HEK293 (cell line): ENCODE data around the gene RNF182.
"Not testable (repeated sequence)": the region's sequence is repeated elsewhere in the genome, so short reads cannot be mapped to it uniquely, and the experiment has no call there.

ENCODE experiments used
- CTCF ChIA-PET: fragments of 350-600 bp; formaldehyde crosslinking; extraction: SDS; loops from one replicate; lab custom pipeline; 2021; ENCODE audit warnings: antibody characterized with exemption; lab: Yijun Ruan, JAX
- POLR2A ChIA-PET: fragments of 300-600 bp; formaldehyde crosslinking; extraction: SDS; loops from one replicate; lab custom pipeline; 2020; ENCODE audit warnings: antibody characterized with exemption, inconsistent platforms; lab: Yijun Ruan, JAX
- H3K27ac ChIP-seq: fragments of 200-500 bp; sonication (Bioruptor generic); 2 replicates; pipeline ENCODE4 v1.5.1; 2014; ENCODE audit warnings: low read depth, low read length, control low read depth, inconsistent platforms; ENCODE audit errors: extremely low read depth
- H3K36me3 ChIP-seq, 2 experiments: fragments of 200-500 bp in 1 of 2; sonication (Bioruptor generic) in 1 of 2; 1 replicate in 1 of 2; 2 replicates in 1 of 2; pipeline ENCODE4 v1.5.1; 2014 to 2017; ENCODE audit warnings: inconsistent platforms in 2 of 2, low read length in 2 of 2; ENCODE audit not compliant: control insufficient read depth in 2 of 2, insufficient read depth in 1 of 2
- H3K4me1 ChIP-seq: fragments of 200-500 bp; sonication (Bioruptor generic); 2 replicates; pipeline ENCODE4 v1.5.1; 2014; ENCODE audit warnings: mild to moderate bottlenecking, low read length, inconsistent platforms; ENCODE audit not compliant: control insufficient read depth, insufficient read depth
- H3K4me3 ChIP-seq: 2 replicates; pipeline ENCODE4 v1.5.1; 2011; ENCODE audit warnings: low read depth, mild to moderate bottlenecking, control low read depth, low read length, moderate library complexity
- H3K9me3 ChIP-seq: fragments of 200-500 bp; sonication (Bioruptor generic); 2 replicates; pipeline ENCODE4 v1.5.1; 2014; ENCODE audit warnings: low read depth, low read length, inconsistent platforms; ENCODE audit not compliant: control insufficient read depth, insufficient read depth
- GLIS2 ChIP-seq: fragments of 450-650 bp; formaldehyde crosslinking; IDR thresholded peaks from 2 replicates; pipeline ENCODE4 v1.5.1; 2016; ENCODE audit warnings: missing biosample characterization, missing genetic modification characterization
- KLF16 ChIP-seq: fragments of 450-650 bp; formaldehyde crosslinking; IDR thresholded peaks from 2 replicates; pipeline ENCODE4 v1.5.1; 2017; ENCODE audit warnings: missing biosample characterization, missing genetic modification characterization
- KLF9 ChIP-seq: fragments of 450-650 bp; formaldehyde crosslinking; IDR thresholded peaks from 2 replicates; pipeline ENCODE4 v1.5.1; 2016; ENCODE audit warnings: missing biosample characterization, missing genetic modification characterization, low read depth
- OVOL3 ChIP-seq: fragments of 450-650 bp; formaldehyde crosslinking; IDR thresholded peaks from 2 replicates; pipeline ENCODE4 v1.5.1; 2016; ENCODE audit warnings: missing biosample characterization, missing genetic modification characterization
- PRDM1 ChIP-seq: fragments of 450-650 bp; formaldehyde crosslinking; IDR thresholded peaks from 2 replicates; pipeline ENCODE4; 2016; ENCODE audit warnings: missing biosample characterization, missing genetic modification characterization
- ZBTB17 ChIP-seq: fragments of 450-650 bp; formaldehyde crosslinking; IDR thresholded peaks from 2 replicates; pipeline ENCODE4 v1.5.1; 2016; ENCODE audit warnings: missing biosample characterization, missing genetic modification characterization
- ZFHX2 ChIP-seq: fragments of 450-650 bp; formaldehyde crosslinking; conservative IDR thresholded peaks from 2 replicates; pipeline ENCODE4 v1.5.1; 2016; ENCODE audit warnings: missing biosample characterization, missing genetic modification characterization
- ZNF114 ChIP-seq: fragments of 450-650 bp; formaldehyde crosslinking; IDR thresholded peaks from 2 replicates; pipeline ENCODE4 v1.5.0; 2017; ENCODE audit warnings: missing biosample characterization, missing genetic modification characterization
- ZNF174 ChIP-seq: fragments of 450-650 bp; formaldehyde crosslinking; IDR thresholded peaks from 2 replicates; pipeline ENCODE4 v1.5.0; 2017; ENCODE audit warnings: missing biosample characterization, mild to moderate bottlenecking, missing genetic modification characterization
- ZNF221 ChIP-seq: fragments of 450-650 bp; formaldehyde crosslinking; IDR thresholded peaks from 2 replicates; pipeline ENCODE4 v1.5.1; 2017; ENCODE audit warnings: missing biosample characterization, missing genetic modification characterization, borderline replicate concordance
- ZNF302 ChIP-seq: fragments of 450-650 bp; formaldehyde crosslinking; IDR thresholded peaks from 2 replicates; pipeline ENCODE4 v1.5.1; 2016; ENCODE audit warnings: missing biosample characterization, missing genetic modification characterization, low read depth
- ZNF335 ChIP-seq: fragments of 450-650 bp; formaldehyde crosslinking; conservative IDR thresholded peaks from 2 replicates; pipeline ENCODE4 v1.5.1; 2016; ENCODE audit warnings: missing biosample characterization, missing genetic modification characterization
- ZNF350 ChIP-seq: fragments of 450-650 bp; formaldehyde crosslinking; IDR thresholded peaks from 2 replicates; pipeline ENCODE4 v1.5.0; 2017; ENCODE audit warnings: missing biosample characterization, mild to moderate bottlenecking, missing genetic modification characterization
- ZNF354C ChIP-seq: fragments of 450-650 bp; formaldehyde crosslinking; IDR thresholded peaks from 2 replicates; pipeline ENCODE4 v1.5.1; 2016; ENCODE audit warnings: missing biosample characterization, missing genetic modification characterization, low read depth, borderline replicate concordance
- ZNF473 ChIP-seq: fragments of 450-650 bp; formaldehyde crosslinking; IDR thresholded peaks from 2 replicates; pipeline ENCODE4 v1.5.1; 2017; ENCODE audit warnings: missing biosample characterization, missing genetic modification characterization
- ZNF560 ChIP-seq: fragments of 450-650 bp; formaldehyde crosslinking; IDR thresholded peaks from 2 replicates; pipeline ENCODE4 v1.5.1; 2017; ENCODE audit warnings: missing biosample characterization, missing genetic modification characterization, borderline replicate concordance
- ZNF561 ChIP-seq: fragments of 450-650 bp; IDR thresholded peaks from 2 replicates; pipeline ENCODE4 v1.5.1; 2018; ENCODE audit warnings: missing biosample characterization, missing genetic modification characterization, borderline replicate concordance
- ZNF629 ChIP-seq: fragments of 450-650 bp; formaldehyde crosslinking; IDR thresholded peaks from 2 replicates; pipeline ENCODE4 v1.5.1; 2017; ENCODE audit warnings: missing biosample characterization, missing genetic modification characterization
- ZSCAN30 ChIP-seq: fragments of 450-650 bp; IDR thresholded peaks from 2 replicates; pipeline ENCODE4 v1.5.1; 2018; ENCODE audit warnings: missing biosample characterization, mild to moderate bottlenecking, missing genetic modification characterization, moderate library complexity
- TF ChIP-seq, protein P1 (sequence below): fragments of 450-650 bp; formaldehyde crosslinking; IDR thresholded peaks from 2 replicates; pipeline ENCODE4 v1.5.1; 2016; ENCODE audit warnings: missing biosample characterization, missing genetic modification characterization

RNF182 gene

DNA sequence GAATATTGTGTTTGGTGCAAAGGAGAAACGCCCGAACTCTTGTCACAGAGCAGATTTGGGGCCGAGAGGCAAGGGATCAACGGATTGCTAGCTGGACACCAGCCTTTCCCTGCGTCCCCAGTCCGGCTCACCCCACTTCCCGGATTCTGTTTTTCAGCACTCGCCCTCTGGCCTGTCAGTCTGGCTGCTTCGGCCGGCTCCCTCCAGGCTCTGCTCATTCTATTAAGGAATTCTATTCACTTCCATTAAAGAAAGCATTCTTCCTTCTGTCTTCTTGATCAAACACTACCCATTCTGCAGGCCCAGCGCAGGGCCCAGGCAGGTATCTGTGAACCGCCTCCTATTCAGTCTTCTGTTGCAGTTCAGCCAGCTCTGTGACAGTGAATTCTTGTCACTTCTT lies 91.7 kb downstream of the RNF182 start:
- ChIA-PET POLR2A (no interaction called here), CTCF (no interaction called here)
- Histone ChIP-seq H3K9me3 (no peaks in the 10 kb centered on the region), H3K4me1 (no peaks in the 10 kb centered on the region), H3K36me3 (no peaks in the 10 kb centered on the region), H3K27ac (no peak overlapping the region), H3K4me3 (no peak overlapping the region)
- TF ChIP-seq ZNF629 (tag by site-specific recombination) = no peak
- no peak for TF ChIP-seq KLF9 (tag by site-specific recombination)
- TF ChIP-seq GLIS2 (tag by site-specific recombination) = no peak
- TF ChIP-seq PRDM1 (tag by site-specific recombination) = no peak
- no peak for TF ChIP-seq ZNF561 (tag by site-specific recombination)
- no peak for TF ChIP-seq ZNF473 (tag by site-specific recombination)
- no peak for TF ChIP-seq ZSCAN30
- TF ChIP-seq ZNF354C (tag by site-specific recombination) = no peak
- no peak for TF ChIP-seq ZNF114 (tag by site-specific recombination)
- TF ChIP-seq OVOL3 (tag by site-specific recombination) = no peak
- no peak for TF ChIP-seq ZFHX2 (tag by site-specific recombination)
- TF ChIP-seq ZNF560 = no peak
- TF ChIP-seq ZNF350 = no peak
- no peak for TF ChIP-seq ZBTB17 (tag by site-specific recombination)
- no peak for TF ChIP-seq ZNF221 (tag by site-specific recombination)
- TF ChIP-seq, protein P1, sequence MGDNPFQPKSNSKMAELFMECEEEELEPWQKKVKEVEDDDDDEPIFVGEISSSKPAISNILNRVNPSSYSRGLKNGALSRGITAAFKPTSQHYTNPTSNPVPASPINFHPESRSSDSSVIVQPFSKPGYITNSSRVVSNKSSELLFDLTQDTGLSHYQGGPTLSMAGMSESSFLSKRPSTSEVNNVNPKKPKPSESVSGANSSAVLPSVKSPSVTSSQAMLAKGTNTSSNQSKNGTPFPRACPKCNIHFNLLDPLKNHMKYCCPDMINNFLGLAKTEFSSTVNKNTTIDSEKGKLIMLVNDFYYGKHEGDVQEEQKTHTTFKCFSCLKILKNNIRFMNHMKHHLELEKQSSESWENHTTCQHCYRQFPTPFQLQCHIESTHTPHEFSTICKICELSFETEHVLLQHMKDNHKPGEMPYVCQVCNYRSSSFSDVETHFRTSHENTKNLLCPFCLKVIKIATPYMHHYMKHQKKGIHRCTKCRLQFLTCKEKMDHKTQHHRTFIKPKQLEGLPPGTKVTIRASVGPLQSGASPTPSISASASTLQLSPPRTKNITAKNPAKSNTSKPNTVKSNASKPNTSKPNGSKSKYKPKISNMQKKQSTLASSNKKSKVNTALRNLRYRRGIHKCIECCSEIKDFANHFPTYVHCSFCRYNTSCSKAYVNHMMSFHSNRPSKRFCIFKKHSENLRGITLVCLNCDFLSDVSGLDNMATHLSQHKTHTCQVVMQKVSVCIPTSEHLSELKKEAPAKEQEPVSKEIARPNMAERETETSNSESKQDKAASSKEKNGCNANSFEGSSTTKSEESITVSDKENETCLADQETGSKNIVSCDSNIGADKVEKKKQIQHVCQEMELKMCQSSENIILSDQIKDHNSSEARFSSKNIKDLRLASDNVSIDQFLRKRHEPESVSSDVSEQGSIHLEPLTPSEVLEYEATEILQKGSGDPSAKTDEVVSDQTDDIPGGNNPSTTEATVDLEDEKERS (tag by site-specific recombination) = no peak

DNA sequence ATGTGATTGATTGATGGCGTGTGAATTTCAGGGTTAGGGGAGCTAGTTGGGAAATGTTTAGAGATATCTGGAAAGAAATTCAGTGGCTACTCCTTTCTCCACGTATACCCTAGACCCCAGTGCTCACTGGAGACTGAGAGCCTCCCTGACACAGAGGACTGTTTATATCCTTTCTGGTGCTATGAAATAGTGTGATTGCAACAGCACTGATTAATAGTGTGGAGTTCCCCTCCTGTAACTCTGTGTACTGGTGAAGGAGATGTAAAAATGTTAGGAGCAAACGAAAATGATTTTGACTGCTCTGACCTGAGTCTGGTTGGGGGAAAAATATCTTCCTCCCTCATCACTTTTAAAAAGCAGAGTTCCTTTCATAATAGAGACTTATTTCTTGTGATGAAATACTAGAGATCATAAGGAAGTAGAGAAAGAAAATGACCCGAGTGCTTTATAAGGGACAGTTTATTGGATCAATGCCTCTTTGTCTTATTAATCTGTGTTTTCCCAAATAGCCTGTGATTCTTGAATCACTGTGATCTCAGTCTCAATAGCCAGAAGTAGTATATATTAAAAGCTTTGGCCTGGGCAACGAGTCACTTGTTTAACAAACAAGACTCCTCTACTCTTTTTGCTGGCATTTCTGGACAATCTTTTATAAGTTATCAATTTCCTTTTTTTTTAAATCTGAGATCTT lies 92.3 kb downstream of the RNF182 start:
- ChIA-PET POLR2A (no interaction called here), CTCF (no interaction called here)
- no peak overlapping the region for H3K4me3 ChIP-seq
- H3K9me3 ChIP-seq = no peaks in the 10 kb centered on the region
- no peak for TF ChIP-seq ZNF335
- no peak overlapping the region for H3K27ac ChIP-seq
- H3K36me3 ChIP-seq = no peaks in the 10 kb centered on the region
- no peaks in the 10 kb centered on the region for H3K4me1 ChIP-seq

DNA sequence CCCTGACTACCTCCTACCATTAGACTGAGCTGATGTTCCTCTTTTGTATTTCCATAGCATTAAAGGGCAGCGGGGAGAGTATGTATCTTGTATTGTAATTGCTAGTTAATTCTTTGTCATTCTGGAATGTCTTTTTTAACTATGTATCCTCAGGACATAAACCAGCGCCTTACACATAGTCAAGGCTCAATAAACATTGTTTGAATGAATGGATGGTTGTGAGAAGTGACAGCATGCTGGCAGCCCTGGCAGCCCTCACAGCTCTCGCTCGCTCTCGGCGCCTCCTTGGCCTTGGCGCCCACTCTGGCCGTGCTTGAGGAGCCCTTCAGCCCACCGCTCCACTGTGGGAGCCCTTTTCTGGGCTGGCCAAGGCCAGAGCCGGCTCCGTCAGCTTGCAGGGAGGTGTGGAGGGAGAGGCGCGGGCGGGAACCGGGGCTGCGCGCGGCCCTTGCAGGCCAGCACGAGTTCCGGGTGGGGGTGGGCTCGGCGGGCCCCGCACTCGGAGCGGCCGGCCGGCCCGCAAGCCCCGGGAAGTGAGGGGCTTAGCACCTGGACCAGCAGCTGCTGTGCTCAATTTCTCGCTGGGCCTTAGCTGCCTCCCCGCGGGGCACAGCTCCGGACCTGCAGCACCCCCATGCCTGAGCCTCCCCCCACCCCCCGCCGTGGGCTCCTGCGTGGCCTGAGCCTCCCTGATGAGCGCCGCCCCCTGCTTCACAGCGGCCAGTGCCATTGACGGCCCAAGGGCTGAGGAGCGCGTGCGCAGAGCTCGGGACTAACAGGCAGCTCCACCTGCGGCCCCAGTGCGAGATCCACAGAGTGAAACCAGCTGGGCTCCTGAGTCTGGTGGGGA lies 93.1 kb downstream of the RNF182 start:
- Histone ChIP-seq H3K27ac (no peak overlapping the region), H3K4me3 (no peak overlapping the region), H3K9me3 (no peaks in the 10 kb centered on the region), H3K4me1 (no peaks in the 10 kb centered on the region), H3K36me3 (no peaks in the 10 kb centered on the region)
- POLR2A ChIA-PET = interaction anchor here (0.7 kb wide), 1 partner anchor 23 kb away, joined by 3 read pairs; no protein-coding TSS in a partner anchor
- TF ChIP-seq KLF9 (tag by site-specific recombination) (no peak), ZNF174 (tag by site-specific recombination) (no peak), ZNF302 (tag by site-specific recombination) (no peak), KLF16 (tag by site-specific recombination) (no peak)
- TF ChIP-seq, all 188 proteins: peak for 0
- CTCF ChIA-PET = interaction anchor here (0.6 kb wide), 1 partner anchor 1776 kb away, joined by 3 read pairs; no protein-coding TSS in a partner anchor

DNA sequence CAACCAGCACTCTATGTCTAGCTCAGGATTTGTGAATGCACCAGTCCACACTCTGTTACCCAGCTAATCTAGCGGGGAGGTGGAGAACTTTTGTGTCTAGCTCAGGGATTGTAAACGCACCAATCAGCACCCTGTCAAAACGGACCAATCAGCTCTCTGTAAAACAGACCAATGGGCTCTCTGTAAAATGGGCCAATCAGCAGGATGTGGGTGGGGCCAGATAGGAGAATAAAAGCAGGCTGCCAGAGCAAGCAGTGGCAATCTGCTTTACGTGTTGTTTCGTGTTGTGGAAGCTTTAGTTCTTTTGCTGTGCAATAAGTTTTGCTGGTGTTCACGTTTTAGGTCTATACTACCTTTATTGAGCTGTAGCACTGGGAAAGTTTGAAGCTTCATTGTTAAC lies 93.8 kb downstream of the RNF182 start:
- ChIA-PET POLR2A (interaction anchor here (0.7 kb wide), 1 partner anchor 24 kb away, joined by 3 read pairs; no protein-coding TSS in a partner anchor), CTCF (interaction anchor here (0.6 to 1.3 kb wide), 2 partner anchors 48 to 1776 kb away, joined by 3 to 4 read pairs; no protein-coding TSS in a partner anchor)
- not testable (repeated sequence) for H3K9me3 ChIP-seq, H3K27ac ChIP-seq, H3K4me1 ChIP-seq, H3K4me3 ChIP-seq, H3K36me3 ChIP-seq
